Activated T-cell treated with anti-CD3 and anti-CD28 coated beads for 48 hours (primary cell): ENCODE data around the gene PGD.
"Not testable (repeated sequence)": the region's sequence is repeated elsewhere in the genome, so short reads cannot be mapped to it uniquely, and the experiment has no call there.

ENCODE experiments used
- DNase-seq: peaks from one replicate; pipeline ENCODE4 v3.0.0-alpha.2; 2020; ENCODE audit warnings: low read depth

The PGD gene

GRCh38 chr1:10437052-10437451 lies 38.2 kb downstream of the PGD start:
- DNase-seq, result no peak

GRCh38 chr1:10438677-10439163 lies 39.9 kb downstream of the PGD start:
- DNase-seq, result no peak

GRCh38 chr1:10440305-10440704 lies 41.4 kb downstream of the PGD start:
- DNase-seq, result no peak

- no peak for DNase-seq
These were observed 41.9 kb downstream of the PGD start for GRCh38 chr1:10440794-10441193.

GRCh38 chr1:10444248-10444647 lies 45.4 kb downstream of the PGD start:
- DNase-seq, result no peak

- no peak for DNase-seq
These were observed 46.0 kb downstream of the PGD start for GRCh38 chr1:10444795-10445397.

- no peak for DNase-seq
These were observed 48.0 kb downstream of the PGD start for GRCh38 chr1:10446790-10447422.

GRCh38 chr1:10449751-10450150 lies 50.9 kb downstream of the PGD start, which contains the start of gene CORT:
Gene CORT, plus strand, starts transcription at chr1:10450031. Its CDS starts 193 bp downstream, at chr1:10450224.
- DNase-seq, result no peak

GRCh38 chr1:10450156-10450814 lies 51.4 kb downstream of the PGD start:
- no peak for DNase-seq

- no peak for DNase-seq
These were observed 52.0 kb downstream of the PGD start for GRCh38 chr1:10450836-10451235.

GRCh38 chr1:10451287-10451686 lies 52.4 kb downstream of the PGD start:
- no peak for DNase-seq

GRCh38 chr1:10456048-10456447 lies 57.2 kb downstream of the PGD start:
- DNase-seq, result no peak

- no peak for DNase-seq
These were observed 57.8 kb downstream of the PGD start for GRCh38 chr1:10456661-10457060.

- DNase-seq, result not testable (repeated sequence)
These were observed 58.6 kb downstream of the PGD start for GRCh38 chr1:10457462-10457861.

GRCh38 chr1:10457875-10458274 lies 59.0 kb downstream of the PGD start:
- no peak for DNase-seq

GRCh38 chr1:10459184-10459583 lies 60.3 kb downstream of the PGD start:
- DNase-seq, result no peak

- DNase-seq, result no peak
These were observed 68.2 kb downstream of the PGD start for GRCh38 chr1:10467078-10467477.

GRCh38 chr1:10470043-10470442 lies 71.2 kb downstream of the PGD start:
- no peak for DNase-seq
